GM18519 (cell line): ENCODE measurements around the gene GAS2.

ENCODE experiments used
- ATAC-seq: cut with Tn5 transposase; IDR thresholded peaks from one replicate; pipeline ENCODE4 v1.9.1; 2021; ENCODE audit warnings: mild to moderate bottlenecking, moderate library complexity; ENCODE audit not compliant: unreplicated experiment, low FRiP score

GAS2 gene

GRCh38 chr11:22846726-22847125 is 180.3 kb downstream of the GAS2 start:
- ATAC-seq: no peak

GRCh38 chr11:22851477-22851876 is 185.1 kb downstream of the GAS2 start:
- ATAC-seq: no peak

GRCh38 chr11:22859756-22860155 is 193.3 kb downstream of the GAS2 start:
- ATAC-seq: no peak

- ATAC-seq: no peak
Observed at GRCh38 chr11:22860241-22860640, 193.8 kb downstream of the GAS2 start, which contains the start of gene CCDC179. CCDC179 (minus strand) TSS chr11:22860474; CDS start chr11:22860421, 53 bp downstream.
